CD4-positive, alpha-beta T cell treated with Interleukin-10 for 1 hour (primary cell): ENCODE results near the gene DCHS2.

Source experiments
- DNase-seq: peaks from one replicate; pipeline ENCODE4 v3.0.0-alpha.2; 2020

The DCHS2 gene

GRCh38 chr4:154364066-154364845 lies 127.3 kb downstream of the DCHS2 start:
- no peak for DNase-seq

DNA sequence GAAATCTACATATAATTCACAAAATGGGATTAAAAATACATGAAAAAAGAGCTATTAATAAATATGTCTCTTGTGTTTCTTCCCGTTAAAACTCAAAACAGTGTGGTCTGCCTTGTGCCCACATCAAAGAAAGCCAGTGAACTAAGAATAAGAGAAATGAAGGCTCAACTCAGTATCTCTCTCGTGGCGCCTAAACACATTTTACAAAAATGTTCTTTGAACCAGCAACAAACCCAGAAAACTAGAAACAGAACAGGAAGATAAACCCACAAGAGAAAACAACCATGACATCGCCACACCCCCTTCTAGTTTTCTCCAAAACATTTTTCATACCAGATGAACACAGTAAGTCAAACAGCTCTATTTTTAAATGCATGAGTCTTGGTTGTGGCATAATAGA lies 130.1 kb downstream of the DCHS2 start:
- peak; percentile 5 for DNase-seq

GRCh38 chr4:154360491-154360890 lies 131.1 kb downstream of the DCHS2 start:
- no peak for DNase-seq

- no peak for DNase-seq
These were observed 136.7 kb downstream of the DCHS2 start for GRCh38 chr4:154354883-154355282.

- no peak for DNase-seq
These were observed 141.8 kb downstream of the DCHS2 start for GRCh38 chr4:154349829-154350228.

- no peak for DNase-seq
These were observed 142.9 kb downstream of the DCHS2 start for GRCh38 chr4:154348657-154349056.

GRCh38 chr4:154345359-154345758 lies 146.2 kb downstream of the DCHS2 start:
- DNase-seq = no peak

DNA sequence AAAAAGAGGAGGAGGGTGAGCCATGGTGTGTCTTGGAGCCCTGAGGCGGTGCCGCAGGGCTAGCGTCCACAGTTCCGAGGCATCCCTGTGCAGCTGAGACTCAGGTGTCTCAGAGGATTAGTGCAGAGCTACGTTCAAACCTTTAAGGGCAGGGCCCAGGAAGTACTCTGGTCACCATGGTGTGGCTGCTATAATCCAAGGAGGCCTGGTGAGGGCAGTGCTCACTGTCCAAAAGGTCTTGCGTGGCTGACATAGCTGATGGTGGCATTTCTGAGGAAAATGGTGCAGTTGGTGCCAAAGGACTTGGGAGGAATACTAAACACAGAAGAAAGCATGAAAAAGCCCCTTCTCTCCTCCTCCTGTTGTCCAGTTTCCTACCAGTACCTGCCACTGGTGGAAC lies 146.9 kb downstream of the DCHS2 start:
- no peak for DNase-seq

- DNase-seq = no peak
These were observed 147.9 kb downstream of the DCHS2 start for GRCh38 chr4:154343651-154344050.

DNA sequence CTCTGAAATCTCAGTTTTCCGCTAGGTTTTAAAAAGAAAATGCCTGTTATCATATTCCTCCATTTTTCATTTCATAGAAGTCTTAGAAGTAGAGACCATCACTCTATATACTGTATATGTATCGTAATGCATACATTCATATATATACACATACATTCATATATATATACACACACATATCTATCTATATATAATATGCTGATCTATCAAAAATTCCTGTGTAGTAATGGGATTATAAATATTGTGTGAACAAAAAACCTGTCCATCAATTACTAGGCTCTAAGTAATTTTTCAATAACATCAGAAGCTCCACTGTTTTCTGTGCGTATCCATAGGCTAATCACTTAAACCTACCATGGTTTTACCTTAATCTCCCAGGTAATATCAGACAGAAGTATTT lies 150.2 kb downstream of the DCHS2 start:
- no peak for DNase-seq

DNA sequence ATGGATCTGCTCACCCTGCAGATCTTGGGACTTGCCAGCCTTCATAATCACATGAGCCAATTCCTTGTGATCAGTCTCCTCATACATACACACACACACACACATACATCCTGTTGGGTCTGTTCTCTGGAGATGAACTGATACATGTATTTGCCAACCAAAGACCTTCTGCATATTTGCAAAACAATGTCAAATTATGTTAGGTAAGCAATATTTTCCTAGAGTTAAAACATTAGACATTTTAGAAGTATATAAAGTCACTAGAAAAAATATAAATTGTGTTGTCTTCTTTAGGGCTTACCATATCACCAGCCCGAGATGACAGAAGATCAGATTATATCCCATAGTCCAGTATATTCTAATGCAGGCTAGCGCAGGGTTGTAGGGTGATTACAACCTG lies 156.0 kb downstream of the DCHS2 start:
- no peak for DNase-seq

DNA sequence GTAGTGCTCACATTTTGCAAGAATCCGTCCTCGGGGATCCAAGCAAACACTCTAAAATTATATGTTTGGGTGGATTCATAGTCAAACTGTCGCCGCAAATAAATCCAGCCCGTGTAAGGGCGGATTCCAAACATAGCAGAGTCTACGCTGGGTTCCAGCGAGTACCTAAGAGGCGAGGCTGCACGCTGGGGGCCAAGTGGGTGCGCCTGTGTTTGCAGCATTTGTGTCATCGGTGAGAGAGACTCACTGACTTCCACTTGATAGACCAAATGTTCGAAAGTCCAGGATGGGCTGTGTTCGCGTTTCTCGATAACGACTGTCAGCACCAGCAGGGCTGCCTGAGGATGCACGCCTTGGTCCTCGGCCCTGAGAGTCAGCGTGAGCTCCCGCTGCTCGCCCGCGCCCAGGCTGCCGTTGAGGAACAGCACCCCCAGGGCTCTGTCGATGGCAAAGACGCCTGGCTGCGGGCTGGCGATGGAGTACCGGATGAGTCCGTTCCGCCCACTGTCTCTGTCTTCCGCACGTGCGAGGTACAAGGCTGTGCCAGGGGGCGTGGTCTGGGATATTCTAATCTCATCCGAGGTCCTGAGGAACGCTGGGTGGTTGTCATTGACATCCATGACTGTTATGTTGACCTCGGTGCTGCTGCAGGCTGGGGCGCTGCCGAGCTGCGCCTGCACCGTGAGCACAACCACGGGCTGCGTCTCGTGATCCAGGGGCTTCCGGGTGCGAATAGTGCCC lies 158.7 kb downstream of the DCHS2 start:
- DNase-seq = peak; percentile 49

DNA sequence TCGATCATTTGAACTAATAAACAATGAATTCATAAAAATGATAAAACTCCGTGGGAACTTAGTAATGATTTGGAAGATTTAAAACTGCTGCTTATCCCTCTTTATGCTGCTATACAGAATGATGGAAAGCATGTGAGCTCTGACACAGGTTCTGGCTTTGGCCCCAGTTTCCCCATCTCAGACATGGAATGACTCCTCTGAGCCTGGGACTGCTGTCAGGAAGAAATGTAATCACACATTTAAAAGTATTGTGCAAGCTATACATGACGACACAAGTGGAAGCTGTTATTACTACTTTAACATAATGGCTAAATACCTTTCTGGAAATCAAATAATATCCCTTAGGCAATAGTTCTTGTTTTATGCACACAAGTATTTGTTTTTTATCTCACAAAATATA lies 161.7 kb downstream of the DCHS2 start:
- no peak for DNase-seq

DNA sequence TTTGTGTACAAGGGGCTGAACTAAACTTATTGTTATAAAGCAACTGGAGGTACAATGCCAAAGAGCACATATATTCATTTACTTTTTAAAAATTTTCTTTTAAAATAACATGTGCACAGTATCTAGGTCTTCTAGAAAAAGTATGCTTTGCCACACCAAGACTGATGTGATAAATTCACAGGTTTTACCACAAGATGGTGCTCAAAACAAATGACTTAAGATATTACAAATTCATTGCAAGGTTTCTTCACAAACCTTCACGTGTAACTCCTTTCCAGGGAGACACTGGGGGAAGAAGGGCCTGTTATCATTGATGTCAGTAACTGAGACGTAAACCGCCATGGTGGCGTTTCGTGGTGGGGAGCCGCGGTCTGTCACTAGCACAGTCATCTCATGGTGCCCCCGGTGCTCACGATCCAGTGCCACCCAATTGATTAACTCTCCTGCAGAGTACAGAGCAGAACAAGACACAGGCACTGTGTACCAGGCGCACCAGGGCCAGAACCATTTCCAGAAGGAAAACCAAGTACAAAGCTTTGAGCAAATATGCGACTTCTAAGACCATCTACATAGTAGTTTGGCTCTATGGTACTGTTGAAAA lies 162.2 kb downstream of the DCHS2 start:
- no peak for DNase-seq

DNA sequence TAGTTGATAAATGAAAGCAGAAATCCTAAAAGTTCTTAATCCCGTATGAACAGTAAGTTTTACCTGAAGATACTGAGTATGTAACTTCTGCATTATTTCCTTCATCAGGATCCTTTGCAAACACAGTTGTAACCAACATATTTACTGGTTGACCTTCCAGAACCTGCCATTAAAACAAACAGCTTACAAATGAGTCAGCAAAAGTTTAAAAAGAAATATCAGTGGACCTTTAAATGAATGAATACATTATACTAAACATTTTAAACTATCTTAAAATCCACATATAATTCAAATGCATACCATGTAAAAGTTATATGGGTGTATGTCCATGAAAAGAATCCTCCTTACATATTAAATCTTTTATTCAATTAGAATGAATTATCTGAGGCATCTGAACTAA lies 163.6 kb downstream of the DCHS2 start:
- DNase-seq = no peak

DNA sequence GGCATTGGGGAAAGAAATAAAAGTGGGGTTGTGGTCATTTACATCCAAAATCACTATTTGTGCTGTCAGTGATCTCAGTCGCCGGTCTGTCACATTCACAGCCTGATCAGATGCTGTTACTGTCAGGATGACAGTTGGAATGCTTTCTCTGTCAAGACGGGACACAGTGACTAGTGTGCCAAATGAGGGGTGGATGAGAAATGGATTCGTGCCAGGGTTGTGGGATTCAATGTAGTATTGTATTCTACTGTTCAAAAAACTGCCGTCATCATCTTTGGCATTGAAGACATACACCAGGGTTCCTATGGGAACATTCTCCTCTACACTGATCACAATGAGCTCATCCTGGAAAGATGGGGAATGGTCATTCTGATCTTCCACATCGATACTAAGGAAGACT lies 171.1 kb downstream of the DCHS2 start:
- DNase-seq = no peak

- DNase-seq = no peak
These were observed 171.9 kb downstream of the DCHS2 start for GRCh38 chr4:154319736-154320135.

DNA sequence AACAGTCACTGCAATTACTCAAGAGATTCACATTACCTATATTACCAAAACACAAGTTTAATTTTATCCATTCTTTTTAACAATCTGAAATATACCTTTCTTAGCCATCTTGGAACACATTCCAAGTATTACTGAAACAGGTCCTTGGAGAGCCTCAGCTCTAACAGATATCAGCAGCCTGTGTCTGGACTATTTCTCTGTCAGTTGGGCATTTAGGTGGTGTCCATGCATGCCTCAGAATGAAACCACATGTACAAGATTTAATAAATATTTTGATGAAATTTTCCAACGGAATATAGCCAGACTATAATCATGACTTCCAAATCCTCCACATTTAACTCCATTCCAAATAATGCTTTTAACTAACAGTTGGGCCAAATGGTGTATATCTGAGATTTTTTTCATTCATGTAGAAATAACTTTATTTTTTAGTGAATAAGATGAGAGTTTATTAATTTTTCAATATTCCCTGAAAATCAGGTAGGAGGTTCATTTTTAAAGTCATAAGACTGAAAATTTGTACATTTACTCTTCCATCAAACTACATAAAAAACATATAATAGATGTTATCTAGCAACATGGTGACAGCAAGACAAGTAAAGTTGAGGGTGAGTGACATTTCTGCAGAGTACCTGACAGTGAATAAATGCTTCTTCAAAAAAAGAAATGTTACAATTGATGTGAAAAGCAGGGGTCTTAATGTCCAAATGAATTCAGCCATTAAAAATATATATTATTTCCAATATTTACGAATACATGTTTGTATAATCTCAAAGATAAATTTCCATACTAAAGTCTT lies 174.2 kb downstream of the DCHS2 start:
- no peak for DNase-seq

- DNase-seq = no peak
These were observed 175.9 kb downstream of the DCHS2 start for GRCh38 chr4:154315741-154316140.

- DNase-seq = no peak
These were observed 177.4 kb downstream of the DCHS2 start for GRCh38 chr4:154314248-154314647.

GRCh38 chr4:154313004-154313585 lies 178.5 kb downstream of the DCHS2 start:
- no peak for DNase-seq

- no peak for DNase-seq
These were observed 179.4 kb downstream of the DCHS2 start for GRCh38 chr4:154312246-154312645.

DNA sequence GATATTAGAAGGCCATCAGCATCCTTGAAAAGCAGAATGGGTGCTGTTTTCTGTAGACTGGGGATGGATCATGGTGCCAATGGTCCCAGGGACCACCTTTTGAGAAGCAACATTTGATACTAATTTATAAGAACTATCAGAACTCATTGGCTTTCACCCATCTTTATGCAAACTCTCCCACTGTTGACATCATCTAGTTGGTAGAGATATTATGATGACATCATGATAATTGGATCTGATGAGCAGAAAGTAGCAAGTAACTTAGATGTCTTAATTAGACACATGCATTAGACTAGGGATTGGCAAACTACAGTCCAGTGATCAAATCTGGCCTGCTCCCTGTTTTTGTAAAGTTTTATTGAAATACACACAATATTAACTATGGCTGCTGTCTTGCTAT lies 181.0 kb downstream of the DCHS2 start:
- DNase-seq = no peak
